DOHH2 (cell line): Measurements from ENCODE around the gene TPCN1.

Source experiments
- CTCF ChIP-seq: fragments of 200-600 bp; sonication (generic); IDR thresholded peaks from one replicate; pipeline ENCODE4 v1.5.1; 2014; ENCODE audit warnings: antibody characterized with exemption, mild to moderate bottlenecking, low read depth, low read length; ENCODE audit not compliant: poor library complexity, severe bottlenecking
- EZH2phosphoT487 ChIP-seq: fragments of 200-600 bp; sonication (generic); IDR thresholded peaks from 2 replicates; pipeline ENCODE4 v1.6.1; 2017; ENCODE audit warnings: borderline replicate concordance, mild to moderate bottlenecking, antibody characterized with exemption, low read length, moderate library complexity, mixed read lengths

GRCh38 chr12:113345318-113345717, 124.1 kb downstream of the TPCN1 start:
- TF ChIP-seq CTCF (no peak), EZH2phosphoT487 (no peak)
